Activated naive CD4-positive, alpha-beta T cell treated with anti-CD3 and anti-CD28 coated beads, Interleukin-2, amount 50 U/mL, for 72 hours (primary cell): Measurements from ENCODE around the gene ENDOD1. TPM values are rescaled to one million over a fixed set of nuclear protein-coding genes. Genes with fewer than 3 reads are reported as not detected.
"Not testable (repeated sequence)": the region's sequence is repeated elsewhere in the genome, so short reads cannot be mapped to it uniquely, and the experiment has no call there.

ENCODE experiments used
- ATAC-seq, 2 donors: fragments of 150-1000 bp; cut with Tn5 transposase; 2 replicates each; pipeline ENCODE4 v1.10.0; 2021; ENCODE audit warnings: mild to moderate bottlenecking in 2 of 2, moderate library complexity in 2 of 2
- DNase-seq, 2 donors: peaks; one replicate each; pipeline ENCODE4 v3.0.0; 2021 to 2022; ENCODE audit warnings: low spot score in 2 of 2
- H3K27ac Mint-ChIP-seq, 2 donors: one replicate each; pipeline ENCODE4 v1.8.0; 2022; ENCODE audit warnings: mild to moderate bottlenecking in 2 of 2, mixed read lengths in 2 of 2
- H3K36me3 Mint-ChIP-seq, 2 donors: one replicate each; pipeline ENCODE4 v1.8.0; 2022; ENCODE audit warnings: mixed read lengths in 2 of 2
- H3K9me3 Mint-ChIP-seq, 2 donors: one replicate each; pipeline ENCODE4 v1.8.0; 2022; ENCODE audit warnings: mixed read lengths in 2 of 2
- total RNA-seq, 2 donors: library from RNA; stranded (reverse); gene quantifications; one replicate each; pipeline ENCODE4 v1.2.3, GENCODE V29; 2022

Gene ENDOD1
- total RNA-seq, 2 donors from 2014 or later: 6.3 to 11.4 TPM

- ATAC-seq (no peak), DNase-seq (no peak)
- Mint-ChIP-seq H3K36me3 (peaks cover 7% of the 10 kb centered on the region in 2 donors), H3K27ac (no peak overlapping the region), H3K9me3 (no peaks in the 10 kb centered on the region)
Observed at GRCh38 chr11:95111923-95112540, 22.4 kb downstream of the ENDOD1 start.

DNA sequence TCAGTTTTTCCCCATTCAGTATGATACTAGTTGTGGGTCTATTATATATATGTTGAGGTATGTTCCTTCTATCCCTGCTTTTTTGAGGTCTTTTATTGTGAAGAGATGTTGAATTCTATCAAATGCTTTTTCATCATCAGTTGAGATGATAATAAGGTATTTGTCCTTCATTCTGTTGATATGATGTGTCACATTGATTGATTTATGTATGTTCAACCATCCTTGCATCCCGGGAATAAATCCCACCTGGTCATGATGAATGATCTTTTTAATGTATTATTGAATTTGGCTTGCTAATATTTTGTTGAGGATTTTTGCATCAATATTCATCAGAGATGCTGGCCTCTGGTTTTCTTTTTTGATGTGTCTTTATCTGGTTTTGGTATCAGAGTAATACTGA lies 26.0 kb downstream of the ENDOD1 start:
- DNase-seq (no peak), ATAC-seq (no peak)
- H3K36me3 Mint-ChIP-seq: peaks cover 0 to 6% of the 10 kb centered on the region in 2 donors
- H3K9me3 Mint-ChIP-seq: peaks cover 4 to 6% of the 10 kb centered on the region in 2 donors
- H3K27ac Mint-ChIP-seq: no peak overlapping the region

DNA sequence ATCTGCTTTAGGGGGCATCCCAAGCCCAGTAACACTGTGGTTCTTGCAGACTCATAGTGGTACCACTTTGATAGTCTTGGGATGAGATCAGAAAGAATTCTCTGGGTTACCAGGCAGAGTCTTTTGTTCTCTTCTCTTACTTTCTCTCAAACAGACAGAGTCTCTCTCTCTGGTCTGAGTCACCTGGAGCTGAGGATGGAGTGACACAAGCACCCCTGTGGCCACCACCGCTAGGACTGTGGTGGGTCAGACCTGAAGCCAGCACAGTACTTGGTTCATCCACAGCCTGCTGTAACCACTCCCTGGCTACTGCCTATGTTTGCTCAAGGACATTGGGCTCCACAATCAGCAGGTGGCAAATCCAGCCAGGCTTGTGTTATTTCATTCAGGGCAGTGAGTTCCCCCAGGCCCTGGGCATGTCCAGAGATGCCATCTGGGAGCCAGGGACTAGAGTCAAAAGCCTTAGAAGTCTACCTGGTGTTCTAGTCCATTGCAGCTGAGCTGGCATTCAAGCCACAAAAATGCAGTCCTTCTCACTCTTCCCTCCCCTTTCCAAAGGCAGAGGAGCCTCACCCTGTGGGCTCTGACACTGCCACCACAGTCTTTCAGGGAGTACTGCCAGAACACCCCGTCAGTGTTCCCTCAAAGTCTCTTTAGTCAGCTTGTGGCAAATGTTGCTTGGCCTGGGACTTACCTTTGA lies 29.9 kb downstream of the ENDOD1 start:
- DNase-seq: no peak
- H3K36me3 Mint-ChIP-seq: peaks cover 0 to 6% of the 10 kb centered on the region in 2 donors
- peaks cover 4 to 6% of the 10 kb centered on the region in 2 donors for H3K9me3 Mint-ChIP-seq
- ATAC-seq: peak; percentile 56 to 79
- H3K27ac Mint-ChIP-seq: peak overlapping the region in 1 of 2 donors; percentile 72

GRCh38 chr11:95121698-95122097 lies 32.1 kb downstream of the ENDOD1 start:
- Mint-ChIP-seq H3K27ac (no peak overlapping the region), H3K9me3 (peaks cover 4 to 6% of the 10 kb centered on the region in 2 donors), H3K36me3 (peaks cover 0 to 6% of the 10 kb centered on the region in 2 donors)
- no peak for DNase-seq
- ATAC-seq: no peak

DNA sequence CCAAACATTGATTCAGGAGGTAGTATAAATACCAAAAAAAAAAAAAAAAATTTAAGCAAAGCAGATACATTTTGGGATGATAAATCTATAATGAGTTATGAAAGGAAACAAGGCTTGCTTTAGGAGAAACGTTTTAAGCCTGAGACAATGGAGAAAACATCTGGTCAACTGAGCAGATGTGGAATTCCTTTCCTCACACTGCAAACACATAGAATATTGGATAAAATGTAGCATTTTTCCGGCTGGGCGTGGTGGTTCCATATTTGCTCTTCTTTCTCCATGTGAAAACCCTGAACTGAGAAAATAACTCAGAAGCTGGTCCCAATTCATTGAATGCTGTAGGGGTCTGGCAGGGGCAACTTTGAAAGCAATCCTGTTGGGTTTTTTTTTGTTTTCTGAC lies 33.9 kb downstream of the ENDOD1 start:
- no peak for DNase-seq
- peaks cover 0 to 2% of the 10 kb centered on the region in 2 donors for H3K9me3 Mint-ChIP-seq
- H3K36me3 Mint-ChIP-seq: peaks cover 2 to 3% of the 10 kb centered on the region in 2 donors
- ATAC-seq: no peak
- H3K27ac Mint-ChIP-seq: no peak overlapping the region

GRCh38 chr11:95128602-95129001 lies 39.0 kb downstream of the ENDOD1 start:
- no peak overlapping the region for H3K27ac Mint-ChIP-seq

DNA sequence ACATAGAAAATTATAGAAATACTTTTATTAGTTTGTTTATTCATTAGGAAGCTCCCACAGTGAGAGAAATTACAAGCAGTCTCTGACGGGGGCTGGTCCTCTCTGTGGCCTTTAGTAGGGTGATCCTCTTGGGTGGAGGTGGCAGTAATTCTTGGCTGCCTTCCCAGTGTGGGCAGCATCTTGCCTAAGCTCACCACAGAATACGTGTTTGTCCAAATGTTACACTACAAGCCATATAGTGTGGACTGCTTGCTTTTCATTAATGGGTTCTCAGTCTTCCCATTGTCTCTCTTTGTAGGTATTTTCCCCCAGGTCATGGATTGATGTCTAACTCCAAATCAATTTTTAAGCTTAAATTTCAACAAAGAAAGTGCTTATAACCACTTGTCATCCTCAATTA lies 43.3 kb downstream of the ENDOD1 start:
- H3K36me3 Mint-ChIP-seq: peaks cover 0 to 4% of the 10 kb centered on the region in 2 donors

More at GRCh38 chr11:95128602-95129001, 39.0 kb downstream of the ENDOD1 start:
- DNase-seq (no peak), ATAC-seq (peak; percentile 40 to 48)
- Mint-ChIP-seq H3K36me3 (peaks cover 0 to 4% of the 10 kb centered on the region in 2 donors), H3K9me3 (no peaks in the 10 kb centered on the region)

DNA sequence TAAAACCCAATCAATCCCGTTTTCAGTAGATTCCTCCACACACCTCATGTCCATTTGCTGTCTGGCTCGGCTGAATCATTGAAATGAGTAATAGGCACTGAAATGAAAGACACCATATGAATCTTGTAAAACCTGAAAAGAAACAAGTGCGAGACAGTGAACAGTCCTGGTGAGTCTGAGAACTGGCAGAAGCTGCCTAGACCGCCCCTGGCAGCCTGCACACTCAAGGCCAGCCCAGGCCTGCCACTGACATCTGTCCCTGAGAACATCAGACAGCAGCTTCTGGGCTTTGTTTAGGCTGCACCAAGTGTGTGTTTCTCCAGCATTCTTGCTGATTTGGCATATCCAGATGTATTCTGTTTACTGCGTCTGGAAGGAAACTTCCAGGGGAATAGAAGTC lies 44.8 kb downstream of the ENDOD1 start:
- DNase-seq (no peak), ATAC-seq (peak; percentile 26 to 31)
- Mint-ChIP-seq H3K9me3 (no peaks in the 10 kb centered on the region), H3K27ac (no peak overlapping the region), H3K36me3 (no peaks in the 10 kb centered on the region)

More for the DNA sequence above, 43.3 kb downstream of the ENDOD1 start:
- H3K27ac Mint-ChIP-seq: no peak overlapping the region
- no peaks in the 10 kb centered on the region for H3K9me3 Mint-ChIP-seq
- no peak for DNase-seq
- ATAC-seq: no peak

GRCh38 chr11:95135155-95135554 lies 45.5 kb downstream of the ENDOD1 start:
- Mint-ChIP-seq H3K36me3 (no peaks in the 10 kb centered on the region), H3K9me3 (no peaks in the 10 kb centered on the region), H3K27ac (no peak overlapping the region)
- ATAC-seq (no peak), DNase-seq (no peak)

- H3K27ac Mint-ChIP-seq: no peak overlapping the region
- DNase-seq: no peak
- no peaks in the 10 kb centered on the region for H3K9me3 Mint-ChIP-seq
- ATAC-seq: peak; percentile 24 to 26
- H3K36me3 Mint-ChIP-seq: no peaks in the 10 kb centered on the region
Observed at GRCh38 chr11:95135880-95136279, 46.2 kb downstream of the ENDOD1 start.

GRCh38 chr11:95136747-95137146 lies 47.1 kb downstream of the ENDOD1 start:
- not testable (repeated sequence) for DNase-seq, H3K9me3 Mint-ChIP-seq, H3K36me3 Mint-ChIP-seq, H3K27ac Mint-ChIP-seq, ATAC-seq

- Mint-ChIP-seq H3K36me3 (no peaks in the 10 kb centered on the region), H3K9me3 (no peaks in the 10 kb centered on the region), H3K27ac (no peak overlapping the region)
- no peak for DNase-seq
- ATAC-seq: no peak
Observed at GRCh38 chr11:95137299-95137698, 47.7 kb downstream of the ENDOD1 start.

DNA sequence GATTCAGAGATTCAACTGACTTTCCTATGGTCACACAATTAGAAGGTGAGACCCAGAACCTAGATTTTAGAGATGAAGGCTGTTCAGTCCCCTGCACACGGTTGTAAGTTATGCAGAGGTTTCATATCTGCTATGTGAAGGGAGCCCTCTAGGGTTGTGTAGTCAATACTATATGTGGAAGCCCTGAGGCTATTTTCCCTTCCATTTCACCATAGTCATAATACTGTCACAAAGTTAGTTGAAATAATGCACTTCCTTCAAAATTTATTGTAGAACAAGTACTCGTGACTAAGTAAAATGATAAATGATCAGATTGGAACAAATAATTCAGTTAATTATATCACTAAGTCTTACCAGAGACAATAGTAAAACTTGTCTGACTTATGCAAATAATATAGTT lies 48.8 kb downstream of the ENDOD1 start:
- no peak for DNase-seq
- Mint-ChIP-seq H3K9me3 (no peaks in the 10 kb centered on the region), H3K27ac (no peak overlapping the region), H3K36me3 (no peaks in the 10 kb centered on the region)
- peak; percentile 63 to 73 for ATAC-seq

GRCh38 chr11:95140397-95141033 lies 50.9 kb downstream of the ENDOD1 start:
- Mint-ChIP-seq H3K27ac (no peak overlapping the region), H3K9me3 (no peaks in the 10 kb centered on the region), H3K36me3 (no peaks in the 10 kb centered on the region)
- DNase-seq (no peak), ATAC-seq (no peak)

GRCh38 chr11:95142431-95142830 lies 52.8 kb downstream of the ENDOD1 start:
- H3K36me3 Mint-ChIP-seq: no peaks in the 10 kb centered on the region
- H3K27ac Mint-ChIP-seq: no peak overlapping the region
- ATAC-seq: no peak
- DNase-seq: no peak
- no peaks in the 10 kb centered on the region for H3K9me3 Mint-ChIP-seq

GRCh38 chr11:95143106-95143681 lies 53.5 kb downstream of the ENDOD1 start:
- Mint-ChIP-seq H3K27ac (no peak overlapping the region), H3K9me3 (no peaks in the 10 kb centered on the region), H3K36me3 (no peaks in the 10 kb centered on the region)
- ATAC-seq: no peak
- DNase-seq: no peak
